ENCODE measurements around the gene LENG8. TPM values are rescaled to one million over a fixed set of nuclear protein-coding genes. Genes with fewer than 3 reads are reported as not detected.
"Not testable (repeated sequence)": the region's sequence is repeated elsewhere in the genome, so short reads cannot be mapped to it uniquely, and the experiment has no call there.

Gene LENG8
- total RNA-seq, 1 experiment from 2014 or later: 12.4 TPM

- DNase-seq (ENCODE audit: low spot score): no peak
- in situ Hi-C loops (cut with HindIII; ENCODE audit: low sequenced_read_pairs): no loop called here
Observed at GRCh38 chr19:54458648-54459281, 9.8 kb downstream of the LENG8 start.

GRCh38 chr19:54459282-54460229 is 10.6 kb downstream of the LENG8 start:
- in situ Hi-C loops (cut with HindIII; ENCODE audit: low sequenced_read_pairs): no loop called here
- DNase-seq (ENCODE audit: low spot score): no peak

DNA sequence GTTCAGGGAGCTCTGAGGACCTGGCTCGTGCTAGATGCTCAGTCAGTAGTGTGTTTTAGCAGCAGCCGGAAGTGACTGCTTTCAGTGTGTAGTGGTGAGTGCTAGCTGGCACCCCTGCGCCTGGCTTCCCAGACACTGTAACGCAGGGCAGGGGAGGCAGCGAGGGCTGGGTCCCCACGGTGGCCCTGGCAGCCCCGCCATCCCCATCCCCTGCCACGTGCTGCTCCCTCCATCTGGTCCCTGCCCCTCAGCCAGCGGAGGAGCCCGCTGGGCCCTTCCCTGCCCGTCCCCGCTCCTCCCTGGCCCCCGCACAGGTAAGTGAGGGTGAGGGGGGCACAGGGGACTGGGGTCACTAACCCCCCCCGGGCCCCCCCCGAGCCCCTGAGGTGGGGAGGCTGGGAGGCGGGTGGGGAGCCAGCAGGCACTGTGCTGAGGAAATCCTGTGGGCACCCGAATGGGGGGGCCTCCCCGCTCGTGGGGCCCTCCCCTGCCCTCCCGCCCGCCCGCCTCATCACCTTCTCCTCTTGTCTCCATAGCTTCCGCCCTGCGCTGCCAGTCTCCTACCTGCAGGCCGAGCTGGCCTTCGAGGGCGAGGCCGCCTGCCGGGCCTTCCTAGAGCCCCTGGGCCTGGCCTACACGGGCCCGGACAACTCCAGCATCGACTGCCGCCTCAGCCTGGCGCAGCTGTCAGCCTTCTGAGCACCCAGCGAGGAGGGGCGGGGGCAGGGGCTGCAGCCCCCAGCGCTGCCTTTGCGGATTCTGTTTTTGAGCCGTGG is 11.4 kb downstream of the LENG8 start:
- in situ Hi-C loops (cut with HindIII; ENCODE audit: low sequenced_read_pairs): no loop called here
- DNase-seq (ENCODE audit: low spot score): no peak

DNA sequence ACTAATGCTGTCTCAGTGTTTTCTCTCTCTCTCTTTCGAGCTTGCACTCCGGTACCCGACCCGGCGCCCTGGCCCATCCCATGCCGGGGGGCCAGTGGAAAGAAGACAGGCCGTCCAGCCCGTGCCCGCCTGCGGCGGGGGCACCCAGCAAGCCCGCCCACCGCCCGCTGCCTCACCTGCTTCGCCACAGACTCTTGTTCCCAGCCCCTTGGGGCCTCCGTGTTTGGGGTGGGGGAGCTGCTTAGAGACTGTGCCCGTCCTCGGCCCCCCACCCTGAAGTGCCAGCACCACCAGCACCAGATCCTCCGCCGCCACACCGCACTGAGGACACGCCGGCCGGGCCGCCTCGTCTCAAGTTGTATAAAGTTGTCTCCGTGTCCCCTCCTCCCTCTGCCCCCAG is 12.2 kb downstream of the LENG8 start:
- in situ Hi-C loops (cut with HindIII; ENCODE audit: low sequenced_read_pairs): no loop called here
- DNase-seq (ENCODE audit: low spot score): no peak

GRCh38 chr19:54461613-54462012 is 12.6 kb downstream of the LENG8 start:
- in situ Hi-C loops (cut with HindIII; ENCODE audit: low sequenced_read_pairs): no loop called here
- no peak for DNase-seq (ENCODE audit: low spot score)

DNA sequence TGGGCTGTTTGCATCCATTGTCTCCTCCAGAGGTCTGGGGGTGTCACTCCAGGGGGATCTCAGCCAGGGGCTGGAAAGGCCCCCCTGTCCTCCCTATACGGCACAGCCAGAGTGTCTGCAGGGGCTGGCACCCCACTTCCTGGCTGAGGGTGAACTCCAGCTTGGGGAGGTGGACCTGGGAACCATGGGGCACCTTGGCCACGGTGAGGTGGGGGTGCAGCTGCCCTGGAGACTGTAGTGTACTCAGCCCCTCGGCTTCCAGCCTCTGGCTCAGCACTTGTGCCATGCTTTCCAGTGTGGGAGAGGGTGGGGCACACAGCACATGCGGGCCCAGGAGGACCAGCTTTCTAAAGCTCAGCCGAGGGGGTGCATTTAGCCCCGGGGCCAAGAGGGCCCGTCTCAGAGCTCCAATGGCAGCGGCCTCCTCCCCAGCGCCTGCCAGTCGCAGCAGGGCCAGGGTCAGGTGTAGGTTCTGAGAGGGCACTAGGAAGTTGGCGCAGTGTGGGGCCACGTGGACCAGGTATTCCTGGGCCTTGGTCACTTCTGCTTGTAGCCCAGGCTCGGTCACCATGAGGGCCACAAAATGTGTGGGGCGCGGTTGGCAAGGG is 13.2 kb downstream of the LENG8 start:
- in situ Hi-C loops (cut with HindIII; ENCODE audit: low sequenced_read_pairs): no loop called here
- DNase-seq (ENCODE audit: low spot score): no peak

- in situ Hi-C loops (cut with HindIII; ENCODE audit: low sequenced_read_pairs): no loop called here
- DNase-seq (ENCODE audit: low spot score): peak; percentile 30
Observed at GRCh38 chr19:54462655-54463530, 13.9 kb downstream of the LENG8 start.

DNA sequence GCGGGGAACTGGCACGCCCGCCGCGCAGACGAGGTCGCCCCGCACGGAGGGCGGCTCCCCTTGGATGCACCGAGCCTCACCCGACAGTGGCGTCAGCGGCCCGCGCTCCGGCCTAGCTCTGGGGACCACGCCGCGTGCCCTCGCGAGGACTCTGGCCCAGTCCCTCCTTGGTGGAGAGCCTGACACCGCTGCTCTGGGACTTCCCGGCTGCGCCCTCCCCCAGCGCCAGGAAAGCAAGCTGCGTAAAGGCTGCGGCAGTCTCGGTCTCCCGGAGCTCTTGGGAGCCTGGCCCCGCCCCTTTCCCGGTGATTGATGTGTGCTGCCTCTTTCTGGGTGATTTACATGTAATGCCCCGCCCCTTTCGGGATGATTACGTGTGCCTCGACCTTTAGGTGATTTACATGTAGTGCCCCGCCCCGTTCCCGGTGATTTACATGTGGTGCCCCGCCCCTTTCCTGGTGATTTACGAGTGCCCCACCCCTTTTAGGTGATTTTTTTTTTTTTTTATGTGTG is 14.6 kb downstream of the LENG8 start, which contains the start of gene LENG9:
LENG9 (minus strand) TSS at position 248 of the 513 bp plus-strand sequence. CDS start 252 bp downstream, outside the sequence.
- in situ Hi-C loops (cut with HindIII; ENCODE audit: low sequenced_read_pairs): no loop called here
- peak; percentile 95 for DNase-seq (ENCODE audit: low spot score)

GRCh38 chr19:54464044-54464629 is 15.1 kb downstream of the LENG8 start:
- in situ Hi-C loops (cut with HindIII; ENCODE audit: low sequenced_read_pairs): no loop called here
- peak; percentile 94 for DNase-seq (ENCODE audit: low spot score)

GRCh38 chr19:54464630-54465425 is 15.8 kb downstream of the LENG8 start:
- DNase-seq (ENCODE audit: low spot score): peak; percentile 88
- in situ Hi-C loops (cut with HindIII; ENCODE audit: low sequenced_read_pairs): no loop called here

DNA sequence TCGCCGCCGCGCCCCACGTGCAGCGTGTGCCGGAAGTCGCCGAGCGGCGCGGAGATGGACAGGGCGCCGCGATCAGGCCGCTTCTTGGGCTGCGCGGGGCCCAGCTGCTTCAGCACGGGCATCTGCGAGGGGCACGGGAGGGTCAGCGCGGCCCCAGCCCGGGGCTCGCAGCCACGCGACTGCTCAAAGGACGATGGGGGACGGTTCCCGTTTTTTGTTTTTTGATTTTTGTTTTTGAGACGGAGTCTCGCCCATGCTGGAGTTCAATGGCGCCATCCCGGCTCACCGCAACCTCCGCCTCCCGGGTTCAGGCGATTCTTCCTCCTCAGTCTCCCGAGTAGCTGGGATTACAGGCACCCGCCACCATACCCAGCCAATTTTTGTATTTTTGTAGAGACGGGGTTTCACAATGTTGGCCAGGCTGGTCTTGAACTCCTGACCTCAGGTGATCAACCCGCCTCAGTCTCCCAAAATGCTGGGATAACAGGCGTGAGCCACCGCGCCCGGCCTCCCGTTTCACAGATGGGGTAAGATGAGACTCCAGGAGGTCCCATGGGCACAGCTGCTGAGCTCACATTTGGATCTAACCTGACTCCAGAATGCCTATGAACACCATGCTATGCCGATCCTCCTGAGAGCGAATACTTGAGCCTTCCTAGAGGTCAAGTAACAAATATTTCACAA is 16.6 kb downstream of the LENG8 start:
- in situ Hi-C loops (cut with HindIII; ENCODE audit: low sequenced_read_pairs): no loop called here
- DNase-seq (ENCODE audit: low spot score): no peak

- in situ Hi-C loops (cut with HindIII; ENCODE audit: low sequenced_read_pairs); DNase-seq (ENCODE audit: low spot score): not testable (repeated sequence)
Observed at GRCh38 chr19:54466110-54466480, 17.1 kb downstream of the LENG8 start.

- DNase-seq (ENCODE audit: low spot score): no peak
- in situ Hi-C loops (cut with HindIII; ENCODE audit: low sequenced_read_pairs): no loop called here
Observed at GRCh38 chr19:54469496-54469934, 20.5 kb downstream of the LENG8 start.

DNA sequence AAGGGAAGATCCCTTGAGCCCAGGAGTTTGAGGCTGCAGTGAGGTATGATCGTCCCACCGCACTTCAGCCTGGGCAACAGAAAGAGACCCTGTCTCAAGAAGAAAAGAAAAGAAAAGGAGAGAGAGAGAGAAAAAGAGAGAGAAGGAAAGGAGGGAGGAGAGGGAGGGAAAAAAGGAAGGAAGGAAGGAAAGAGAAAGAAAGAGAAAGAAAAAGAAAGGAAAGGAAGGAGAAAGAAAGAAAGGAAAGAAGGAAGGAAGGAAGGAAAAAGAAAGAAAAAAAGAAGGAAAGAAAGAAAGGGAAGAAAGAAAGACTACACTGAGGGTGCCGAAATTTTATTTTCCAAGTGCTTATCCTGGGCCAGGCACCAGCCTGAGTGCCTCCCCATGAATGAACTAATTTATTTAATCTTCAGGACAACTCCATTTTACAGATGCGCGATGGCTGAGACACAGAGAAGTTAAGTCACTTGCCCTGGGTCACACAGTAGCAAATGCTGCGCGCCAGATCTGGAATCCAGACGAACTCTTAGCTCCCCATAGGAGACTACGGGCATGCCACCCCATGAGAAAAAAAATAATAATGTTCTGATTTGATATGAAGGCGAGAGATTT is 21.4 kb downstream of the LENG8 start:
- no peak for DNase-seq (ENCODE audit: low spot score)
- in situ Hi-C loops (cut with HindIII; ENCODE audit: low sequenced_read_pairs): no loop called here

DNA sequence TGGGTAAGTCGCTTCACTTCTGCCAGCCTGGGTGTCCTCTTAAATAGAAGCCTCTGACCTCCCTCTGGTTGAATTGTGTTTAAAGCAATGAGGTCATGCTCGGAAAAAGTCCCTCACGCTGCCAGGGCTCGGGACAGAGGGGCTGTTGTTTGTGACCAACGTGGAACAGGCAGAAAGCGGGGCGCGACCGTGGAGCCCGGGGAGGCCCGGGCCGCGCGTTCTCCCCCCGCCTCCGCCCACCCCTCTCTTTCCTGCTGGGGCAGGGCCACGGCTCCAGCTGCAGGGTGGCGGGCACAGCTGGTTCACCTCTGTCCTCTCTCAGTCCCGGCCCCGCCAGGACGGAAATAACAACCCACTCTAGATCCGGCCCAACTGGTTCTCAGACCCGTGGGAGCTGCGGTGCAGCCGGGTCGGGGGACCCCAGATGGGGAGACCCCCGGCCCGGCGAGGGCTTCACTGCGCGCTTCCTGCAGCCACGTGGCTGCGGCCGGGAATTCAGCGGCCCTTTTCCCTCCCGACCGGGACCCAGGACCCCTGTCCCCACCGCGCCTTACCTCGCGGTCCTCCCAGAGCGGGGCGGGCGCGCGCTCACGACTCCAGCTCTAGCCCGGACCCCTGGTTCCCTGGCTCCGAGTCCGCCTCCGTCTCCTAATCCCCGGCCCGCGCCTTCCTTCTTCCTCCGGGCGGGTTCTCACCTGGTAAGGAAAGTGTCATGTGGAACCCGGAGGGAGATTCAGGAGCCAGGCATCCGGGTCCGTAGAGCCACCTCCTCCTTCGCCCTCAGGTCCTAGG is 22.2 kb downstream of the LENG8 start:
- no peak for DNase-seq (ENCODE audit: low spot score)
- in situ Hi-C loops (cut with HindIII; ENCODE audit: low sequenced_read_pairs): no loop called here

Measured in G401 (cell line).